GM23338 (cell line): Measurements from ENCODE around the gene IKZF3. TPM values are rescaled to one million over a fixed set of nuclear protein-coding genes. Genes with fewer than 3 reads are reported as not detected.

Source experiments
- ATAC-seq: fragments of 200-7000 bp; cut with Tn5 transposase; 3 replicates; pipeline ENCODE4 v1.9.1; 2020
- DNase-seq: peaks from one replicate; pipeline ENCODE4 v3.0.0-alpha.2; 2015; ENCODE audit warnings: low spot score
- H2AFZ ChIP-seq: fragments of 200-600 bp; sonication (generic); 2 replicates; pipeline ENCODE4 v1.8.0; 2016; ENCODE audit warnings: antibody characterized with exemption, mild to moderate bottlenecking, moderate library complexity
- H3F3A ChIP-seq: fragments of 200-600 bp; sonication (generic); replicated peaks from 2 replicates; pipeline ENCODE4 v1.8.0; 2017; ENCODE audit warnings: antibody characterized with exemption, mixed run types, low read depth
- H3K27ac ChIP-seq: fragments of 200-600 bp; sonication (generic); 2 replicates; pipeline ENCODE4 v1.6.1; 2016; ENCODE audit warnings: low read depth
- H3K27me3 ChIP-seq: fragments of 200-600 bp; sonication (generic); 2 replicates; pipeline ENCODE4 v1.8.0; 2016; ENCODE audit warnings: mild to moderate bottlenecking, mixed run types, moderate library complexity; ENCODE audit not compliant: insufficient read depth
- H3K36me3 ChIP-seq: fragments of 200-600 bp; sonication (generic); 2 replicates; pipeline ENCODE4 v1.8.0; 2016; ENCODE audit warnings: mild to moderate bottlenecking; ENCODE audit not compliant: insufficient read depth
- H3K4me1 ChIP-seq: fragments of 200-600 bp; sonication (generic); 2 replicates; pipeline ENCODE4 v1.8.0; 2016; ENCODE audit warnings: mild to moderate bottlenecking, moderate library complexity; ENCODE audit not compliant: insufficient read depth
- H3K4me2 ChIP-seq: fragments of 200-600 bp; sonication (generic); 2 replicates; pipeline ENCODE4 v1.7.1; 2017; ENCODE audit warnings: mixed run types
- H3K4me3 ChIP-seq: fragments of 200-600 bp; sonication (generic); 2 replicates; pipeline ENCODE4 v1.6.1; 2016; ENCODE audit warnings: mixed run types
- H3K79me2 ChIP-seq: fragments of 200-600 bp; sonication (generic); replicated peaks from 2 replicates; pipeline ENCODE4 v1.8.0; 2017; ENCODE audit warnings: mild to moderate bottlenecking; ENCODE audit not compliant: insufficient read depth
- H3K9me2 ChIP-seq: fragments of 200-600 bp; sonication (generic); 2 replicates; pipeline ENCODE4 v1.8.0; 2017; ENCODE audit not compliant: insufficient read depth
- H4K20me1 ChIP-seq: fragments of 200-600 bp; sonication (generic); replicated peaks from 2 replicates; pipeline ENCODE4 v1.8.0; 2017; ENCODE audit warnings: mild to moderate bottlenecking; ENCODE audit not compliant: insufficient read depth
- H3K27ac Mint-ChIP-seq: 2 replicates; pipeline ENCODE4 v1.8.0; 2020; ENCODE audit warnings: inconsistent platforms, mild to moderate bottlenecking, moderate library complexity, mixed read lengths
- H3K27me3 Mint-ChIP-seq: 3 replicates; pipeline ENCODE4 v1.8.0; 2022; ENCODE audit warnings: low read depth, mild to moderate bottlenecking, moderate library complexity, mixed read lengths, inconsistent platforms; ENCODE audit not compliant: insufficient read depth, poor library complexity
- H3K36me3 Mint-ChIP-seq: 3 replicates; pipeline ENCODE4 v1.8.0; 2021; ENCODE audit warnings: low read depth, mild to moderate bottlenecking, inconsistent platforms, moderate library complexity, mixed read lengths
- H3K4me1 Mint-ChIP-seq: 3 replicates; pipeline ENCODE4 v1.8.0; 2020; ENCODE audit warnings: mild to moderate bottlenecking, inconsistent platforms, mixed read lengths
- H3K4me3 Mint-ChIP-seq: 3 replicates; pipeline ENCODE4 v1.8.0; 2021; ENCODE audit warnings: moderate library complexity, mild to moderate bottlenecking, inconsistent platforms, mixed read lengths
- H3K9me3 Mint-ChIP-seq: 3 replicates; pipeline ENCODE4 v1.8.0; 2020; ENCODE audit warnings: moderate library complexity, mild to moderate bottlenecking, inconsistent platforms, mixed read lengths
- CREB1 ChIP-seq: fragments of 250-450 bp; sonication (Bioruptor Pico); IDR thresholded peaks from 2 replicates; pipeline ENCODE4 v1.5.0; 2020; ENCODE audit warnings: low read depth, mild to moderate bottlenecking, moderate library complexity
- CTCF ChIP-seq, 2 experiments: fragments of 200-600 bp in 1 of 2; sonication (generic) in 1 of 2; conservative IDR thresholded peaks; 2 replicates each; pipeline versions ENCODE4 v1.5.1 to v1.6.1; 2016 to 2017; ENCODE audit warnings: antibody characterized with exemption in 2 of 2, low read depth in 2 of 2, mild to moderate bottlenecking in 2 of 2, moderate library complexity in 1 of 2
- ETS1 ChIP-seq: IDR thresholded peaks from 2 replicates; pipeline ENCODE4 v1.6.1; 2016; ENCODE audit warnings: antibody characterized with exemption
- EZH2 ChIP-seq: fragments of 200-600 bp; sonication (generic); IDR thresholded peaks from one replicate; pipeline ENCODE4 v1.8.0; 2017; ENCODE audit warnings: antibody characterized with exemption, mild to moderate bottlenecking, low read depth; ENCODE audit not compliant: unreplicated experiment
- EZH2phosphoT487 ChIP-seq: fragments of 200-600 bp; sonication (generic); IDR thresholded peaks from one replicate; pipeline ENCODE4 v1.8.1; 2018; ENCODE audit warnings: antibody characterized with exemption; ENCODE audit not compliant: unreplicated experiment
- JUNB ChIP-seq: IDR thresholded peaks from one replicate; pipeline ENCODE4 v1.6.1; 2016; ENCODE audit warnings: antibody characterized with exemption; ENCODE audit not compliant: unreplicated experiment
- NANOG ChIP-seq: IDR thresholded peaks from 2 replicates; pipeline ENCODE4 v1.6.1; 2016; ENCODE audit warnings: antibody characterized with exemption, borderline replicate concordance
- POLR2AphosphoS5 ChIP-seq: IDR thresholded peaks from 2 replicates; pipeline ENCODE4 v1.6.1; 2016; ENCODE audit warnings: antibody characterized with exemption, low read depth
- REST ChIP-seq: IDR thresholded peaks from one replicate; pipeline ENCODE4 v1.6.1; 2018; ENCODE audit warnings: antibody characterized with exemption; ENCODE audit not compliant: unreplicated experiment
- STAT1 ChIP-seq: IDR thresholded peaks from one replicate; pipeline ENCODE4 v1.6.1; 2016; ENCODE audit warnings: antibody characterized with exemption; ENCODE audit not compliant: unreplicated experiment
- ZNF114 ChIP-seq: fragments of 250-450 bp; sonication (Bioruptor Pico); IDR thresholded peaks from 2 replicates; pipeline ENCODE4 v1.5.0; 2020; ENCODE audit warnings: mild to moderate bottlenecking, moderate library complexity
- ZNF331 ChIP-seq: fragments of 250-450 bp; sonication (Bioruptor Pico); IDR thresholded peaks from 2 replicates; pipeline ENCODE4 v1.5.0; 2020; ENCODE audit warnings: low read depth, mild to moderate bottlenecking, moderate library complexity
- ZNF462 ChIP-seq: fragments of 250-450 bp; sonication (Bioruptor Pico); IDR thresholded peaks from 2 replicates; pipeline ENCODE4 v1.5.0; 2020; ENCODE audit warnings: mild to moderate bottlenecking, moderate library complexity
- polyA plus RNA-seq: library from polyadenylated mRNA; unstranded; fragments of >200 nt; fragmentation: Nextera tagmentation; extraction: Ambion mirVana; gene quantifications from 2 replicates; pipeline ENCODE4 v1.2.1, GENCODE V29; 2016
- total RNA-seq: library from RNA; depleted of rRNA; stranded (reverse); fragments of >200 nt; shearing (Covaris generic); gene quantifications from 2 replicates; pipeline ENCODE4 v1.2.3, GENCODE V29; 2014

The IKZF3 gene
- total and polyA plus RNA-seq, 2 experiments from 2014 or later, result 0.11 to 0.76 TPM

GRCh38 chr17:39739885-39740356 is 124.2 kb downstream of the IKZF3 start:
- Histone ChIP-seq H3F3A (peaks cover 22% of the 10 kb centered on the region), H3K27ac (peak overlapping the region; percentile 97), H3K79me2 (peaks cover 18% of the 10 kb centered on the region), H3K4me3 (peak overlapping the region; percentile 98), H3K9me2 (no peaks in the 10 kb centered on the region), H3K27me3 (no peaks in the 10 kb centered on the region), H3K4me2 (peak overlapping the region; percentile 100), H4K20me1 (no peaks in the 10 kb centered on the region), H3K36me3 (no peaks in the 10 kb centered on the region), H3K4me1 (peaks cover 33% of the 10 kb centered on the region), H2AFZ (no peak overlapping the region)
- TF ChIP-seq POLR2AphosphoS5 (no peak), ZNF114 (CRISPR knock-in tag) (no peak), REST (no peak), ZNF462 (CRISPR knock-in tag) (no peak), STAT1 (no peak), CREB1 (CRISPR knock-in tag) (no peak), EZH2phosphoT487 (no peak), EZH2 (no peak), NANOG (no peak), ETS1 (no peak), CTCF (conservative IDR thresholded peaks at IDR 0.05; ENCODE audit: low read depth in 2 of 2) (no peak), JUNB (no peak), ZNF331 (CRISPR knock-in tag) (no peak)
- peaks cover 41% of the 10 kb centered on the region for H3K4me1 Mint-ChIP-seq
- H3K27ac Mint-ChIP-seq, result peak overlapping the region; percentile 96
- peaks cover 24% of the 10 kb centered on the region for H3K27me3 Mint-ChIP-seq
- H3K4me3 Mint-ChIP-seq, result peak overlapping the region; percentile 88
- ATAC-seq (peak; percentile 7), DNase-seq (peak; percentile 55)
- peaks cover 20% of the 10 kb centered on the region for H3K36me3 Mint-ChIP-seq
- H3K9me3 Mint-ChIP-seq, result no peaks in the 10 kb centered on the region; the same call in 2 of the 3 replicates
